Gastrocnemius medialis (tissue), 4 donors: ENCODE data around the gene DPPA4.

Experiments used
- CTCF ChIP-seq, 5 experiments: fragments of 450-650 bp in 3 of 5; fragments of 200-600 bp in 2 of 5; sonication (generic) in 2 of 5; IDR thresholded peaks in 4 of 5; conservative IDR thresholded peaks in 1 of 5; 1 replicate in 4 of 5; 2 replicates in 1 of 5; pipeline ENCODE4 v1.5.1; 2016 to 2019; ENCODE audit warnings: antibody characterized with exemption in 5 of 5, mild to moderate bottlenecking in 3 of 5, moderate library complexity in 3 of 5
- POLR2A ChIP-seq, 2 donors: fragments of 450-650 bp; IDR thresholded peaks; one replicate each; pipeline ENCODE4 v1.6.1; 2017; ENCODE audit warnings: antibody characterized with exemption in 2 of 2, mild to moderate bottlenecking in 2 of 2, moderate library complexity in 2 of 2

GRCh38 chr3:109297496-109297895 is 39.9 kb downstream of the DPPA4 start:
- TF ChIP-seq POLR2A (IDR thresholded peaks at IDR 0.05), result no peak
- no peak for TF ChIP-seq CTCF (IDR thresholded peaks at IDR 0.05 in 4 of 5, conservative IDR thresholded peaks at IDR 0.05 in 1 of 5)
